ENCODE measurements around the gene FRZB. TPM values are rescaled to one million over a fixed set of nuclear protein-coding genes. Genes with fewer than 3 reads are reported as not detected.

FRZB gene
- total RNA-seq, 4 donors from 2014 or later = 1.1 to 6.0 (median 3.1) TPM

- intact Hi-C loops (cut with DNase I) = no loop called here
- Histone ChIP-seq H3K27ac (no peak overlapping the region), H3K4me3 (replicated peaks in 1 of 3) (no peak overlapping the region), H3K27me3 (no peaks in the 10 kb centered on the region), H3K4me1 (no peaks in the 10 kb centered on the region), H3K9me3 (no peaks in the 10 kb centered on the region), H3K36me3 (no peaks in the 10 kb centered on the region)
- TF ChIP-seq, protein P1, sequence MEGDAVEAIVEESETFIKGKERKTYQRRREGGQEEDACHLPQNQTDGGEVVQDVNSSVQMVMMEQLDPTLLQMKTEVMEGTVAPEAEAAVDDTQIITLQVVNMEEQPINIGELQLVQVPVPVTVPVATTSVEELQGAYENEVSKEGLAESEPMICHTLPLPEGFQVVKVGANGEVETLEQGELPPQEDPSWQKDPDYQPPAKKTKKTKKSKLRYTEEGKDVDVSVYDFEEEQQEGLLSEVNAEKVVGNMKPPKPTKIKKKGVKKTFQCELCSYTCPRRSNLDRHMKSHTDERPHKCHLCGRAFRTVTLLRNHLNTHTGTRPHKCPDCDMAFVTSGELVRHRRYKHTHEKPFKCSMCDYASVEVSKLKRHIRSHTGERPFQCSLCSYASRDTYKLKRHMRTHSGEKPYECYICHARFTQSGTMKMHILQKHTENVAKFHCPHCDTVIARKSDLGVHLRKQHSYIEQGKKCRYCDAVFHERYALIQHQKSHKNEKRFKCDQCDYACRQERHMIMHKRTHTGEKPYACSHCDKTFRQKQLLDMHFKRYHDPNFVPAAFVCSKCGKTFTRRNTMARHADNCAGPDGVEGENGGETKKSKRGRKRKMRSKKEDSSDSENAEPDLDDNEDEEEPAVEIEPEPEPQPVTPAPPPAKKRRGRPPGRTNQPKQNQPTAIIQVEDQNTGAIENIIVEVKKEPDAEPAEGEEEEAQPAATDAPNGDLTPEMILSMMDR (IDR thresholded peaks at IDR 0.05) = no peak
- no peak for TF ChIP-seq POLR2A (IDR thresholded peaks at IDR 0.05)
- DNase-seq = no peak
- 77 to 92% methylated on average over 3 of the region's 3 CpGs for WGBS, 2 donors
Observed at GRCh38 chr2:182807319-182807718, 59.1 kb downstream of the FRZB start.

DNA sequence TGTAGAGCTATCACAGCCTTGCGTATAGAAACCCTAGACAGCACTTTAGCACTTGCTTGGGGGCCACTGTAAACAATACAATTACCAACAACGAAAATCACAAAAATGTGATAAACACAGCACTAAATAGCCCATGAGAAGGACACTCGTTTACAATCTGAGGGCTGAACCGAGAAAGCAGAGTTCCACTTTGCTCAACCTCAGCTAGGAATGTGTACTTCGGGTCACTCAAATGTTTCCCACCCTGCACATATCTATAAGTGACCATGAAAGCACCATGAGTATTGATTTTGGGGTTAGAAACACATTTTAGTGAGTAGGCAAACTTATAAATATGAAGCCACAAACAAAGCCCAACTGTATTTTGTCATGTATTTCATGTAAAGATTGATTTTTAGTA is 62.3 kb downstream of the FRZB start:
- Histone ChIP-seq H3K27ac (no peak overlapping the region), H3K4me3 (replicated peaks in 1 of 3) (no peak overlapping the region), H3K4me1 (no peaks in the 10 kb centered on the region), H3K27me3 (no peaks in the 10 kb centered on the region), H3K9me3 (no peaks in the 10 kb centered on the region), H3K36me3 (no peaks in the 10 kb centered on the region)
- intact Hi-C loops (cut with DNase I) = no loop called here
- TF ChIP-seq, protein P1 (IDR thresholded peaks at IDR 0.05) = no peak
- no peak for TF ChIP-seq POLR2A (IDR thresholded peaks at IDR 0.05)
- no peak for DNase-seq
- 87 to 95% methylated on average over 5 of the region's 5 CpGs for WGBS, 2 donors

GRCh38 chr2:182798736-182799135 is 67.7 kb downstream of the FRZB start:
- WGBS, 2 donors = 89 to 91% methylated on average over 2 of the region's 2 CpGs
- Histone ChIP-seq H3K27ac (no peak overlapping the region), H3K27me3 (no peaks in the 10 kb centered on the region), H3K4me3 (replicated peaks in 1 of 3) (no peak overlapping the region), H3K9me3 (no peaks in the 10 kb centered on the region), H3K36me3 (no peaks in the 10 kb centered on the region), H3K4me1 (no peaks in the 10 kb centered on the region)
- intact Hi-C loops (cut with DNase I) = no loop called here
- TF ChIP-seq POLR2A (IDR thresholded peaks at IDR 0.05) = no peak
- TF ChIP-seq, protein P1 (IDR thresholded peaks at IDR 0.05) = no peak
- DNase-seq = no peak

- Histone ChIP-seq H3K27ac (no peak overlapping the region), H3K36me3 (no peaks in the 10 kb centered on the region), H3K4me3 (replicated peaks in 1 of 3) (no peak overlapping the region), H3K4me1 (no peaks in the 10 kb centered on the region), H3K27me3 (no peaks in the 10 kb centered on the region), H3K9me3 (no peaks in the 10 kb centered on the region)
- 93 to 94% methylated on average over 2 of the region's 2 CpGs for WGBS, 2 donors
- TF ChIP-seq POLR2A (IDR thresholded peaks at IDR 0.05) = no peak
- TF ChIP-seq, protein P1 (IDR thresholded peaks at IDR 0.05) = no peak
- intact Hi-C loops (cut with DNase I) = no loop called here
- no peak for DNase-seq
Observed at GRCh38 chr2:182792441-182792840, 74.0 kb downstream of the FRZB start.

DNA sequence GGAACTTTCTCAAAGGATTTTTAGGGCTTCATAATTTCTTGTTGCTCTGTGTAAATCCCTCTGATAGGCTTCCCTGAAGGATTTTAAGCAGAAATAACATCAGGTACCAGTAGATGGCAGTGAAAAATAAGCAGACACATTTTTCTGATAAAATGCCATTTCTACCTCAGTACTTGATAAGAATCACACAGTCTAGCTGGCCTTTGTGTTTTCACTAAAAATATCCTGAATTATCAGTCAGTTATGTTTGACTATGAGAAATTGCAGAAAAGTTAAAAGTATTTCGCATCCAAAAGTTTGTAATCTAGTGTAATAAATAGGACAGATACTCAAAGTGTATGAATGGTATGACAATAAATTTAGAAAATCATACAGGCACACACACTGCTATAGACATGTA is 81.7 kb downstream of the FRZB start:
- H3K36me3 ChIP-seq = no peaks in the 10 kb centered on the region
- no peaks in the 10 kb centered on the region for H3K9me3 ChIP-seq
- H3K4me1 ChIP-seq = no peaks in the 10 kb centered on the region
- intact Hi-C loops (cut with DNase I) = loop anchor here (5.0 kb wide), 1 partner anchor 193 kb away; no protein-coding TSS in a partner anchor
- H3K4me3 ChIP-seq (replicated peaks in 1 of 3) = no peak overlapping the region
- H3K27ac ChIP-seq = no peak overlapping the region
- TF ChIP-seq, protein P1 (IDR thresholded peaks at IDR 0.05) = peak in 3 of 6 experiments; percentile 45 to 50 (median 50)
- no peak for TF ChIP-seq POLR2A (IDR thresholded peaks at IDR 0.05)
- 82 to 84% methylated on average over 1 of the region's 1 CpG for WGBS, 2 donors
- no peak for DNase-seq
- no peaks in the 10 kb centered on the region for H3K27me3 ChIP-seq

Data from thyroid gland (tissue), 4 donors.